ENCODE measurements around the gene AHCYL1. TPM values are rescaled to one million over a fixed set of nuclear protein-coding genes. Genes with fewer than 3 reads are reported as not detected.

Gene AHCYL1
- total RNA-seq, 2 experiments from 2014 or later: 67.9 to 68.6 TPM

DNA sequence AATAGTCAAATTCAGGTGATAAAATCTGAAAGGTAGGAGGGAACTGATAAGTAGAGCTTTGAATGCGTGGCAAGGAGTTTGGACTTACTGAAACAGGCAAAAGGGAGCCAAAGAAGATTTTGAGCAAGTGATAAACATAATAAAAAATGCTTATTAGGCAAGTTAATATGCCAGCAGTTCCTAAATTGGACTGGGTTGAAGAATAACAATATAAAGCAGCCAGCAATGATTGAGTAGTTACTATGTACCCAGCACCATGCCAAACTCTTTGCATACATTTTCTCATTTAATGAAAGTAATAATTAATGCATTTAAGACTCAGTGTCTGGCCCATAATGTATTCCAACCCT is 23.8 kb upstream of the AHCYL1 start:
- no peak overlapping the region for H3K4me3 Mint-ChIP-seq

DNA sequence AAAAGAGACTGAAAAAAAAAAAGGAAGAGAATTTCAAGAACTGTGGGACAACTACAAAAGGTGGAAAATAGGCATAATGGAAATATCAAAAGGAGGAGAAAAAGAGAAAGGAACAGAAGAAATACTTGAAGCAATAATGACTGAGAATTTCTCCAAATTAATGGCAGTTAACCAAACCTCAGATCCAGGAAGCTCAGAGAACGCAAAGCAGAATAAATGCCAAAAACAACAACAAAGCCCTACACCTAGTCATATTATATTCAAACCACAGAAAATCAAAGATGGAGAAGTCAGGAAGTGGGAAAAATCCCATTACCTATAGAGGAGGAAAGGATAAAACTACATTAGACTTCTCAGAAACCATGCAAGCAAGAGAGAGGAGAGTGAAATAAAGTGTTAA is 20.7 kb upstream of the AHCYL1 start:
- H3K27me3 Mint-ChIP-seq: no peaks in the 10 kb centered on the region
- no peak overlapping the region for H3K27ac Mint-ChIP-seq
- no peak for DNase-seq
- H3K4me1 Mint-ChIP-seq: no peaks in the 10 kb centered on the region
- no peaks in the 10 kb centered on the region for H3K36me3 Mint-ChIP-seq
- H3K9me3 Mint-ChIP-seq: no peaks in the 10 kb centered on the region
- no peak overlapping the region for H3K4me3 Mint-ChIP-seq

More for the DNA sequence above, 23.8 kb upstream of the AHCYL1 start:
- H3K36me3 Mint-ChIP-seq: no peaks in the 10 kb centered on the region
- H3K4me1 Mint-ChIP-seq: no peaks in the 10 kb centered on the region
- H3K27ac Mint-ChIP-seq: no peak overlapping the region
- no peak for DNase-seq
- H3K9me3 Mint-ChIP-seq: no peaks in the 10 kb centered on the region
- no peaks in the 10 kb centered on the region for H3K27me3 Mint-ChIP-seq

DNA sequence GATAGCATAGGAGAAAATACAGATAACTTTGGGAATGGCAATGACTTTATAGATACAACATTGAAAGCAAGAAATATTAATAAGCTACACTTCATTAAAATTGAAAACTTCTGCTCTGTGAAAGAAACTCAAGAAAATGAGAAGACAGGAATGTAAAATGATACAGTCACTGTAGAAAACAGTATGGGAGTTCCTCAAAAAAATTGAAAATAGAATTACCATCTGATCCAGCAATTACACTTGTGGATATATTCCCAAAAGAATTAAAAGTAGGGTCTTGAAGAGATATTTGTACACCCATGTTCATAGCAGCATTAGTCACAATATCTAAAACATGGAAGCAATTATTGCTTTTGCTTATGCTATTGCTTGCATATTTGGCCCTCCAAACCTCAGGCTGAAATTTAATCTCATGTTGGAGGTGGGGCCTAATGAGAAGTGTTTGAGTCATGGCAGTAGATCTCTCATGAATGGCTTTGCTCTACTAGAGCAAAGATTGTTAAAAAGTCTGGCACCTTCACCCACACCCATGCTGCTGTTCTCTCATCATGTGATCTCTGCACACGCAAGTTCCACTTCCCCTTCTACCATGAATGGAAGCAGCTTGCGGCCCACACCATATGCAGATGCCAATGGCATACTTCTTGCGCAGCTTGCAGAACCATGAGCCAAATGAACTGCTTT is 15.3 kb upstream of the AHCYL1 start:
- Mint-ChIP-seq H3K9me3 (no peaks in the 10 kb centered on the region), H3K36me3 (no peaks in the 10 kb centered on the region), H3K27ac (no peak overlapping the region), H3K27me3 (no peaks in the 10 kb centered on the region), H3K4me1 (no peaks in the 10 kb centered on the region), H3K4me3 (no peak overlapping the region)
- no peak for DNase-seq

DNA sequence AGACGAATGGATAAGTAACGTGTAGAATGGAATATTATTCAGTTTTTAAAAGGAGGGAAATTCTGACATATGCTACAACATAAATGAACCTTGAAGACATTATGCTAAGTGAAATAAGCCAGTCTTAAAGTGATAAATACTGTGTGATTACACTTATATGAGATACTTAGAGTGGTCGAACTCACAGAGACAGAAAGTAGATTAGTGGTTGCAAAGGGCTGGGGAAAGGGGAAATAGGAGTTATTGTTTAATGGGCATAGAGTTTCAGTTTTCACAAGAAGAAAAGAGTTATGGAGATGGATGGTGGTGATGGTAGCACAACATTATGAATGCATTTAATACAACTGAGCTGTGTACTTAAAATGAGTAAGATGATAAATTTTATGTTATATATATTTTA is 14.7 kb upstream of the AHCYL1 start:
- no peaks in the 10 kb centered on the region for H3K9me3 Mint-ChIP-seq
- H3K27ac Mint-ChIP-seq: no peak overlapping the region
- no peak for DNase-seq
- H3K27me3 Mint-ChIP-seq: no peaks in the 10 kb centered on the region
- no peak overlapping the region for H3K4me3 Mint-ChIP-seq
- no peaks in the 10 kb centered on the region for H3K36me3 Mint-ChIP-seq
- H3K4me1 Mint-ChIP-seq: no peaks in the 10 kb centered on the region

DNA sequence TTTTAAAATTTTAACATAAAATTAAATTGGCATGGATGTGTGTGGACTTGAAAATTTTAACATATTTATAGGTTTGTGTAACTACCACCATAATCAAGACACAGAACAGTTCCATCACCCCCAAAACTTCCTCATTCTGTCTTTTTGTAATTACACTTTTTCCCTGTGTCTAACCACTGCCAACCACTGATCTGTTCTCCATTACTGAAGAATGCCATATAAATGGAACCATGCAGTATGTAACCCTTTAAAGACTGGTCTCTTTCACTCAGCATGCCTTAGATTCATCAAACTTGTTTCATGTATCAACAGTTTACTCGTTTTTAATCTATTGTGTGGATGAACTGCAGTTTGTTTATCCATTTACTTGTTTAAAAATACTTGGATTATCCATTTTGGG is 13.0 kb upstream of the AHCYL1 start:
- Mint-ChIP-seq H3K27me3 (no peaks in the 10 kb centered on the region), H3K4me1 (no peaks in the 10 kb centered on the region), H3K9me3 (no peaks in the 10 kb centered on the region), H3K27ac (no peak overlapping the region), H3K4me3 (no peak overlapping the region), H3K36me3 (no peaks in the 10 kb centered on the region)
- no peak for DNase-seq

DNA sequence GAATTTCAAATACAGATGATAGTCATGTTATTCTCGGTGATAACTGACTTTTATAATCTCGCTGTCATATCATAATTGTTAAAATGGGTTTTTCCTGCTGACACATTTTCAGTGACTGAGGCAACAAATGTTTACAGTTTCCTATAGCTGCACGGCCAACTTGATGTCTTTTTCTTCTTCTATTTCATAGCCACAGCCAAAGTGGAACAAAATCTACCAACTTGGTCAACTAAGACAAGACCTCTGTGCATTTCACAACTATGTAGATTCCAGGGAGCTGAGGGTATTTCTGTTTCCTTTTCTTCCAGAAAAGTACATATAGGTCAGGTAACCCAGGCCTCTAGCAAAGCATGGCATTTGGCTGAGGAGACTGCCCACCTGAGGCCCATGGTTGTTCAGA is 10.4 kb upstream of the AHCYL1 start:
- Mint-ChIP-seq H3K36me3 (no peaks in the 10 kb centered on the region), H3K4me3 (no peak overlapping the region), H3K9me3 (no peaks in the 10 kb centered on the region), H3K4me1 (no peaks in the 10 kb centered on the region), H3K27ac (no peak overlapping the region), H3K27me3 (peaks cover 4% of the 10 kb centered on the region)
- DNase-seq: no peak

DNA sequence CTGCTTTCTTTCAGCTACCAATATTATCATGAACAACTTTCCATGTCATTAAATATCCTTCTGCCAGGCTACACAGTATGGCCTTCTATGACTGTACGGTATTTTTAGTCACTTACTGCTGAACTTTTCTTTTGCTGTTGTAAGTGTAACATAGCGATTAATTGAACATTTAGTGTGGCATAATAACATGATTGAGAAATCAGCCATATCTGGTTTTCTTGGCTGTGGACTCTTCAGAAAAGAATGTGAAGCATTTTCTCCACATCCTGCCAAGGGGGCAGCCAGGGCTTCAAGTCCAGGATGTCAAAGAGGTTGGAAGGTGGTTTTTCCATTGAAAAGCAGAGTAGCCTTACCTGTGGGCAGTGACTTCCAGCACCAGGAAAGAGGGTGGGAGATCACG is 8.8 kb upstream of the AHCYL1 start:
- H3K4me3 Mint-ChIP-seq: no peak overlapping the region
- H3K4me1 Mint-ChIP-seq: no peaks in the 10 kb centered on the region
- DNase-seq: no peak
- peaks cover 4% of the 10 kb centered on the region for H3K27me3 Mint-ChIP-seq
- no peak overlapping the region for H3K27ac Mint-ChIP-seq
- no peaks in the 10 kb centered on the region for H3K36me3 Mint-ChIP-seq
- H3K9me3 Mint-ChIP-seq: no peaks in the 10 kb centered on the region

DNA sequence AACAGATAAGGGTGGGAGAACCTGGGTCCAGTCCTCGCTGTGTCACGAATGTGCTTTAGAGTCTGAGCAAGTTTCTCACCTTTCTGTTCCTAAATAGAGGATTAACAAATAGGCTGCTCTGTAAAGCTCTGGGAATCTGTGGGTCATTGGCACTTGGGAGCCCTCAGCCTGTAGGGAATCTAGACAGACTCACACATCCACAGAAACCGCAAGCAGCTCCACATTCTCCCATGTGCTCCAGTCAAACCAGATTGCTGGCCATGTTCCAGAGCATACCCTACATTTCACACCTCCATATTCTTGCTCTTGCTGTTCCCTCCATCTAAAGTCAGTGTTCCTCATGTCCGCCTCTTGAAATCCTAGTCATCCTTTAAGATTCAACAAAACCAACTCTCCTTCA is 7.8 kb upstream of the AHCYL1 start:
- no peak for DNase-seq
- Mint-ChIP-seq H3K4me1 (no peaks in the 10 kb centered on the region), H3K4me3 (no peak overlapping the region), H3K27me3 (peaks cover 4% of the 10 kb centered on the region), H3K27ac (no peak overlapping the region), H3K36me3 (no peaks in the 10 kb centered on the region), H3K9me3 (no peaks in the 10 kb centered on the region)

DNA sequence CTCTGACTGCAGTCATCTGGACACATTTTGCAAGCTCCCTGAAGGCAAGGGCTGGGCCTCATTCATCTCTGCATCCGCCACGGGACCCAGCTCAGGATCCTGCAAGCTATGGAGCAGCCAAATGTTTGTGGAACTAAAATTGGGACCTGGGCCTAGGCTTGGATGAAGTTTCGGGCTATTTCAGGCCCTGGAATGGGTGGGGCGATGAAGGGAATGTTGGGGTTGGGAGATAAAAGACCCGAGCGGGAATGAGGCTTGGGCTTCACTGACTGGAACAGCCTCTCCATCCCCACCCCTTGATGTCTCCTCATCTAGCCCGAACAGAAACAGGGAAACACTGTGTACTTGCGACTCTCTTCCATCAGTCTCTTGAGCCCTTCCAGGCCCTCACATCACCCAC is 7.3 kb upstream of the AHCYL1 start:
- H3K27me3 Mint-ChIP-seq: peaks cover 4% of the 10 kb centered on the region
- H3K4me3 Mint-ChIP-seq: no peak overlapping the region
- H3K4me1 Mint-ChIP-seq: no peaks in the 10 kb centered on the region
- no peaks in the 10 kb centered on the region for H3K36me3 Mint-ChIP-seq
- no peak for DNase-seq
- no peak overlapping the region for H3K27ac Mint-ChIP-seq
- H3K9me3 Mint-ChIP-seq: no peaks in the 10 kb centered on the region

DNA sequence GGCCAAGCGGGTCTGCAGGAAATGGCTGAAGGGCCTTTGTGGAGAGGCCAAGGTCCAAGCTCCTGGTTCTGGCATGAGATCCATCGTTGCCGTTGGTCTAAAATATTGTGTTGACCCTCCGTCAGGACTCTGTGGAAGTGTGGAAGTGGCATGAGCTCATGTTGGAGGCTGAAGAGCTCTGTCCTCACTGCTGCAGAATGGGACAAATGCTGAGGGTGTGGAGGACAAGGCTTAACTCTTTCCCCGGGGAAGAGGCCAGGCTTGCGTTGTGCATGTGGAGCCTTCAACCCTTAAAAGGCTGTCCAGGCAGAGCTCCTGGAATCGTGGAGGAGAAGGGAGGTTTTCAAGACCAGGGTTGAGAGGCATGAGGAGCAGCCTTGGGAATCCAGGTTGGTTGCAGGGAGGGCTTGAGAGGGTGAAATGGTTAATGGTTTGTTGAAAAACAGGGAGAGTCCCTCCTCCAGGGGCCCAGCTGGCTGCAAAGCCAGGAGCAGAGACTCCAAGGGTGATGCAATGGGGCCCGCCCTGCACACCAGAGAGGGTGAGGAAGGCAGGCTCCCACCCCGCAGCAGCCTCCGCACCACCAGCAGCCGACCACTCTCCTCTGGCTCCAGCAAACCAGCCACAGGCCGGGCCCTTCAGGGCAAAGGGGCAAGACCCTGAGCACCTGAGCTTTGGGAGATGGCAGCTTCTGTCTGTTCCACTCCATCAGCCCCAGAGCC is 6.7 kb upstream of the AHCYL1 start:
- no peak for DNase-seq
- H3K4me1 Mint-ChIP-seq: no peaks in the 10 kb centered on the region
- peaks cover 4% of the 10 kb centered on the region for H3K27me3 Mint-ChIP-seq
- no peak overlapping the region for H3K4me3 Mint-ChIP-seq
- H3K9me3 Mint-ChIP-seq: no peaks in the 10 kb centered on the region
- no peaks in the 10 kb centered on the region for H3K36me3 Mint-ChIP-seq
- H3K27ac Mint-ChIP-seq: no peak overlapping the region

DNA sequence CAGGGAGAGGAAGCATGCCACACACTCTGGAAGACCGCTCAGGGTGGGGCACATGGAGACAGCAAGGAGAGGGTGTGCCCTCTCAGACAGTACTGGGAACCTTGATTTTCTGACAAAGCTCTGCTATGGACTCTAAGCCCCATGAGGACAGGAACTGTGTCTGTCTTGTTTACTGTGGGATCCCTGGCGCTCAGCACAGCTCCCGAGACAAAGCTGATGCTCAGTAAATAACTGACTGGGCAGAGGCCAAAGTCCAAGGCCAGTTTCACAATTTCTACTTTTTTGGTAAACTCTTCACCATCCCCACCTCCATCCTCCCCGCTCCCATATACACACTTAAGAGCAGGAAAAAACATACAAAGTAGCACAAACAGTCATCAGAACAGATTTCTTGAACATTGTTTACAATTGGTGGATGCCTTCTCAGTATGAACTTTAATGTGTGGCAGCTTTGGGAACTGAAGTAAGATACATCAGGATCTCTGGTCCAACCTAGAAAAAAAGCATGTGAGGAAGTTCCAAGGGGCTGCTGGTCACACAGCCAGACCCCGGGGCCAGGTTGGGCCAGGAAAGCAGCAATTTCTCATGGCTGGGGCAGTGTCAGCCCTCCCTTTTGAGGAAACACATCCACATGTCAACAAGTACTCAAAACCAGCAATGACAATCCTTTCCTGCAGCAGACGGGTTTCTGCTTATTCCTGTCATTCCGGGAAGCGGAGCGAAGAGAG is 5.6 kb upstream of the AHCYL1 start:
- no peaks in the 10 kb centered on the region for H3K4me1 Mint-ChIP-seq
- H3K27me3 Mint-ChIP-seq: peaks cover 4% of the 10 kb centered on the region
- no peaks in the 10 kb centered on the region for H3K9me3 Mint-ChIP-seq
- H3K27ac Mint-ChIP-seq: no peak overlapping the region
- H3K36me3 Mint-ChIP-seq: no peaks in the 10 kb centered on the region
- no peak for DNase-seq
- H3K4me3 Mint-ChIP-seq: no peak overlapping the region

DNA sequence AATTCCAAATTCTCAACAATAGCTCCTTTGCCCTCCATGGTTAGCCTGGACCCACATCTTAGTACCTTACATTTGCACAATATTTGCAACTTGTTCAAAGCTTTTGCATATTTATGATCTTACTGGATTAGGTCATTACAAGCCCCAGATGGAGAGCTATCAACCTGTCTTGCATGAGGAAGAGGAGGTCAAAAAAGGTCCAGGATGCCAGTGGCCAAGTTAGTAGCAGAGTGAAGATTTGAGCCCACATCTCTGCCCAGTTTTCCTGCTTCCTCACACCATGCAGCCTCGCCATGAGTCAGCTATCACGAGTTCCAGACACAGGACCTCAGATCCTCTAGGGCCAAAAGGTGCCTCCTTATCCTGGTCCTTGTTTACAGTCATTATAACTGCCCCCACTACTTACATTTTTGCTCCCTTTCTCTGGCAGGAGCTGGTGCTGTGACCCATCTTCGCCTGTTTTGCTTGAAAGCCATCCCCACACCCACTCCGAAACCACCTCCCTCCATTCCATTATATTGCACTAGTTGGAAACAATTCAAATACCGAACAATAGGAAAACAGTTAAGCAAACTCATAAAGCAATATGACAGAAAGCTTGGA is 5.0 kb upstream of the AHCYL1 start:
- no peak for DNase-seq
- Mint-ChIP-seq H3K27ac (no peak overlapping the region), H3K4me3 (no peak overlapping the region)

DNA sequence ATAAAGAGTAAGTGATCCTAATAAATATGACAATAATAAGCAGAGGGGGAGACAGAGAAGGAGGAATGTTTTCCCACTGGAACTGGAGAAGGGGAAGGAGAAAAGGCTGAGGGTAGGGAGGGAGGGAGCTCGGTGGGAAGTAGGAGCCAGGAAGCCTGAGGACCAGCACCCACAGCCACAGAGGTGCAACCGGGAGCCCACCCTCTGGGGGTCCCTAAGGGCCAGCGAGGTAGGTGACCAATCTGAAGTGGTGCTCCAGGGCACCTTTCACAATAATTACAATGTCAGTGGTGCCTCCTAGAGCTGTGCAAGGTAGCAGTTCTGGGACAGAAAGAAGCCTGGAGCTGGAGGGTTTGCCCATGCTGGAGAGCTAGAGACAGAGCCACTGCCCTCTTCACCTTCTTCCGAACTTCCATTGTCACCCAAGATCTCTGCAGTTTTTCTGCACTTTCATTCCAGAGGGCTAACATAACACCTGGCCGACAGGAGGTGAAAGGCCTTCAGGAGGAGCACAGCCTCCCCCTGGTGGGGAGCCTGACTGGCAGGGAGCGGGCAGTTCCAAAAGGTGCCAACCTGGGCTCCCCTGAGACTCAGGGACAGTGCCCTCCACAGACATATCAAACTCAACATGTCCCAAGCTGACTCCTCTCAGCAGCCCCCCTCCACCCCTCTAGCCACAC is 4.1 kb upstream of the AHCYL1 start:
- Mint-ChIP-seq H3K4me1 (peaks cover 2% of the 10 kb centered on the region), H3K27me3 (peaks cover 4% of the 10 kb centered on the region), H3K4me3 (no peak overlapping the region), H3K9me3 (no peaks in the 10 kb centered on the region), H3K36me3 (peaks cover 4% of the 10 kb centered on the region), H3K27ac (no peak overlapping the region)
- no peak for DNase-seq

More for the DNA sequence above, 5.0 kb upstream of the AHCYL1 start:
- Mint-ChIP-seq H3K9me3 (no peaks in the 10 kb centered on the region), H3K27me3 (peaks cover 4% of the 10 kb centered on the region), H3K36me3 (peaks cover under 1% of the 10 kb centered on the region), H3K4me1 (no peaks in the 10 kb centered on the region)

DNA sequence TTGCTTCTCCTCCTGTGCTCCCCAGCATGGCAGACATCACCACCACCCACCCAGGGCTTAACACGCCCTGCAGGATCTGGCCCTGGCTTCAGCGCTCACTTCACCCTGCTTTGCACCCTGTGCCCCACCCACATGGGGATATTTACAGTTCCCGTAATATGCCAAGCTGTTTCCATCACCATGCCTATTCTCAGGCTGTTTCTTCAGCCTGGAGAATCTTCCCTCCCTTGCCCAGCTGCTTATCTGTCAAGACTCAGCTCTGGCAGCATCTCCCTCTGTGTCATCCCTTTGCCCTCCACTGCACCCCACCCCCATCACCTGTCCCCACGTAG is 3.6 kb upstream of the AHCYL1 start:
- Mint-ChIP-seq H3K9me3 (no peaks in the 10 kb centered on the region), H3K27me3 (peaks cover 4% of the 10 kb centered on the region), H3K4me1 (peaks cover 7% of the 10 kb centered on the region), H3K4me3 (no peak overlapping the region), H3K36me3 (peaks cover 7% of the 10 kb centered on the region), H3K27ac (no peak overlapping the region)
- DNase-seq: no peak
